ENCODE data around the gene CRNKL1. TPM values are rescaled to one million over a fixed set of nuclear protein-coding genes. Genes with fewer than 3 reads are reported as not detected.

The CRNKL1 gene
- total and polyA plus RNA-seq, 2 donors (not counting 3 experiments of a cell fraction or from before 2014, with no cell fraction given): 4.9 to 22.3 TPM

GRCh38 chr20:20100881-20101280 is 48.6 kb upstream of the CRNKL1 start:
- TF ChIP-seq FOS (IDR thresholded peaks at IDR 0.05; ENCODE audit: borderline replicate concordance, insufficient read depth, low read length): no peak
- CTCF ChIA-PET: interaction anchor here (0.6 to 1.8 kb wide), 4 partner anchors 12 to 137 kb away, joined by 3 to 6 read pairs (median 4); no protein-coding TSS in a partner anchor
- Histone ChIP-seq H4K20me1 (replicated peaks; ENCODE audit: control insufficient read depth, extremely low read depth, insufficient read depth, low read length) (no peaks in the 10 kb centered on the region), H3K4me2 (ENCODE audit: insufficient read depth, low read length) (no peak overlapping the region), H3K9ac (replicated peaks; ENCODE audit: extremely low read depth, insufficient read depth, low read length) (no peak overlapping the region), H3K9me1 (replicated peaks; ENCODE audit: control insufficient read depth, extremely low read depth, insufficient read depth, low read length) (no peaks in the 10 kb centered on the region), H3K27ac (ENCODE audit: insufficient read depth, low read depth, low read length) (no peak overlapping the region), H3K36me3 (ENCODE audit: control insufficient read depth in 2 of 2, extremely low read depth in 1 of 2, insufficient read depth in 2 of 2, low read length in 2 of 2) (no peaks in the 10 kb centered on the region), H3K4me1 (ENCODE audit: control insufficient read depth, extremely low read depth, insufficient read depth, low read length) (no peaks in the 10 kb centered on the region), H3K4me3 (replicated peaks in 1 of 3; ENCODE audit: insufficient read depth in 1 of 3, low read depth in 1 of 3, low read length in 3 of 3) (no peak overlapping the region), H3K27me3 (ENCODE audit: control insufficient read depth in 2 of 2, insufficient read depth in 2 of 2, low read length in 2 of 2) (no peaks in the 10 kb centered on the region), H3K9me3 (replicated peaks; ENCODE audit: control insufficient read depth, insufficient read depth, low read length) (no peaks in the 10 kb centered on the region), H2AFZ (ENCODE audit: low read depth, low read length) (no peak overlapping the region), H3K79me2 (ENCODE audit: control insufficient read depth, insufficient read depth, low read length) (no peaks in the 10 kb centered on the region)
- no TSS peak for BruUV-seq (replicated peaks)
- intact Hi-C loops (cut with micrococcal nuclease) (no loop called here), dilution Hi-C loops (cut with MboI; ENCODE audit: extremely low pct_ligation_motif_present, low sequenced_read_pairs) (no loop called here)
- DNase-seq (ENCODE audit: low read depth, low spot score) (no peak), FAIRE-seq (no peak)
- POLR2A ChIA-PET: no interaction called here

DNA sequence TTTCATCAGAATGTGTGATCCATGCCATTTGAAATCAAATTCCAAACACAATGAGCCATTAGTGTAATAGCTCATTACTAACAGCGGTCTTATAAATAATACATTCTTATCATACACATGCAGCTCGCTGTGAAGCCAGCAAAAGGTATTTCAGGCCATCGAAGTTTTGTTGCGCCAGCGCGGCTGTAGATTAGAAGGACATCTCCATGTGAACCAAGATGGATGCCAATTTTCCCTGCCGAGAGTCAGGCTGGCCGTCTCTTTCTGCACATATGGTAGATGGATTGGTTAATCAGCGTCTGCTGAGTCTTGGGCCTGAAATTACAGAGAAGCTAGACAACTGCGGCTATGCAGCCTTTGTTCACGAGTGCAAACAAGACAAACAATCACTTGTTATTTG is 44.2 kb upstream of the CRNKL1 start:
- Histone ChIP-seq H3K27me3 (ENCODE audit: control insufficient read depth in 2 of 2, insufficient read depth in 2 of 2, low read length in 2 of 2) (peaks cover 0 to 2% of the 10 kb centered on the region in 2 experiments), H3K4me3 (replicated peaks in 1 of 3; ENCODE audit: insufficient read depth in 1 of 3, low read depth in 1 of 3, low read length in 3 of 3) (no peak overlapping the region), H2AFZ (ENCODE audit: low read depth, low read length) (no peak overlapping the region), H3K9me1 (replicated peaks; ENCODE audit: control insufficient read depth, extremely low read depth, insufficient read depth, low read length) (no peaks in the 10 kb centered on the region), H3K4me1 (ENCODE audit: control insufficient read depth, extremely low read depth, insufficient read depth, low read length) (no peaks in the 10 kb centered on the region), H3K79me2 (ENCODE audit: control insufficient read depth, insufficient read depth, low read length) (no peaks in the 10 kb centered on the region), H3K36me3 (ENCODE audit: control insufficient read depth in 2 of 2, extremely low read depth in 1 of 2, insufficient read depth in 2 of 2, low read length in 2 of 2) (no peaks in the 10 kb centered on the region), H3K9ac (replicated peaks; ENCODE audit: extremely low read depth, insufficient read depth, low read length) (no peak overlapping the region), H3K9me3 (replicated peaks; ENCODE audit: control insufficient read depth, insufficient read depth, low read length) (no peaks in the 10 kb centered on the region), H3K27ac (ENCODE audit: insufficient read depth, low read depth, low read length) (no peak overlapping the region), H4K20me1 (replicated peaks; ENCODE audit: control insufficient read depth, extremely low read depth, insufficient read depth, low read length) (no peaks in the 10 kb centered on the region), H3K4me2 (ENCODE audit: insufficient read depth, low read length) (no peak overlapping the region)
- BruUV-seq (replicated peaks): no TSS peak
- no peak for DNase-seq (ENCODE audit: low read depth, low spot score)
- ChIA-PET CTCF (no interaction called here), POLR2A (no interaction called here)
- dilution Hi-C loops (cut with MboI; ENCODE audit: extremely low pct_ligation_motif_present, low sequenced_read_pairs) (no loop called here), intact Hi-C loops (cut with micrococcal nuclease) (loop anchor here (10.0 kb wide), 1 partner anchor 68 kb away; no protein-coding TSS in a partner anchor)
- no peak for FAIRE-seq
- no peak for TF ChIP-seq POLR2A (IDR thresholded peaks at IDR 0.05; ENCODE audit: low read depth, low read length)
- TF ChIP-seq MYC (IDR thresholded peaks at IDR 0.05; ENCODE audit: low read depth, low read length): no peak
- no peak for TF ChIP-seq JUN (IDR thresholded peaks at IDR 0.05; ENCODE audit: borderline replicate concordance, insufficient read depth, insufficient read length, low read depth)
- TF ChIP-seq MAX (IDR thresholded peaks at IDR 0.05; ENCODE audit: insufficient read depth, insufficient read length): no peak
- no peak for TF ChIP-seq EZH2 (IDR thresholded peaks at IDR 0.05; ENCODE audit: borderline replicate concordance, low read depth, low read length, severe bottlenecking)
- no peak for TF ChIP-seq CTCF (IDR thresholded peaks at IDR 0.05; ENCODE audit: extremely low read depth in 1 of 2, insufficient read depth in 1 of 2, low read depth in 1 of 2, low read length in 2 of 2)
- no peak for TF ChIP-seq POLR2AphosphoS5 (IDR thresholded peaks at IDR 0.05; ENCODE audit: insufficient read depth, low read depth, low read length)

All from endothelial cell of umbilical vein (primary cell).